Upper lobe of left lung (tissue), 4 donors: ENCODE results near the gene ADAMTSL2.

Experiments
- CTCF ChIP-seq, 6 experiments: fragments of 450-650 bp in 4 of 6; fragments of 200-600 bp in 2 of 6; sonication (generic) in 2 of 6; IDR thresholded peaks; one replicate each; pipeline ENCODE4 v1.5.1; 2016 to 2019; ENCODE audit warnings: antibody characterized with exemption in 6 of 6
- EP300 ChIP-seq, 4 donors: sonication (generic); formaldehyde crosslinking; IDR thresholded peaks; one replicate each; pipeline ENCODE4 v1.5.1; 2017; ENCODE audit warnings: antibody characterized with exemption in 4 of 4, control low read depth in 2 of 4
- POLR2A ChIP-seq, 4 donors: fragments of 450-650 bp; IDR thresholded peaks; one replicate each; pipeline ENCODE4 v1.5.1; 2016 to 2017; ENCODE audit warnings: antibody characterized with exemption in 4 of 4, mild to moderate bottlenecking in 2 of 4

GRCh38 chr9:133552236-133552635 lies 17.7 kb downstream of the ADAMTSL2 start:
- no peak for TF ChIP-seq CTCF (IDR thresholded peaks at IDR 0.05)
- TF ChIP-seq POLR2A (IDR thresholded peaks at IDR 0.05), result no peak
- no peak for TF ChIP-seq EP300 (IDR thresholded peaks at IDR 0.05)
